ENCODE results near the gene XRCC1. TPM values are rescaled to one million over a fixed set of nuclear protein-coding genes. Genes with fewer than 3 reads are reported as not detected.

The XRCC1 gene
- total RNA-seq, 1 experiment from 2014 or later: 40.7 TPM

GRCh38 chr19:43504426-43505185, 70.7 kb downstream of the XRCC1 start, which contains the start of gene PHLDB3:
Gene PHLDB3 (minus strand): TSS chr19:43504746. CDS start chr19:43504118, 628 bp downstream.
- intact Hi-C loops (cut with micrococcal nuclease; ENCODE audit: unreplicated experiment): loop anchor here (1.0 to 5.0 kb wide), 5 partner anchors 15 to 57 kb away; partner anchors contain the start of gene ZNF575
- H3K4me3 Mint-ChIP-seq (ENCODE audit: unreplicated experiment): peak within 1 kb of the TSS; percentile 90

GRCh38 chr19:43503501-43504425, 71.6 kb downstream of the XRCC1 start:
- peak overlapping the region; percentile 92 for H3K27ac Mint-ChIP-seq (ENCODE audit: unreplicated experiment)
- H3K4me1 ChIP-seq: peaks cover 25% of the 10 kb centered on the region
- no peaks in the 10 kb centered on the region for H3K27me3 Mint-ChIP-seq (ENCODE audit: insufficient read depth, unreplicated experiment)
- H3K9me3 Mint-ChIP-seq (ENCODE audit: unreplicated experiment): no peaks in the 10 kb centered on the region
- H3K4me3 Mint-ChIP-seq (ENCODE audit: unreplicated experiment): peak overlapping the region; percentile 90
- BruUV-seq (replicated peaks): no TSS peak
- DNase-seq: peak; percentile 98 to 99
- no peaks in the 10 kb centered on the region for H3K36me3 ChIP-seq (ENCODE audit: control insufficient read depth, insufficient read depth, low read length)
- intact Hi-C loops (cut with micrococcal nuclease; ENCODE audit: unreplicated experiment): loop anchor here (1.0 to 5.0 kb wide), 5 partner anchors 16 to 56 kb away; partner anchors contain the start of gene ZNF575
- H3K36me3 Mint-ChIP-seq (ENCODE audit: insufficient read depth, unreplicated experiment): peaks cover 55% of the 10 kb centered on the region
- POLR2A ChIA-PET: interaction anchor here (0.6 to 2.0 kb wide), 6 partner anchors 16 to 62 kb away, joined by 3 to 17 read pairs (median 6); partner anchors contain the start of gene ZNF575
- H3K9me3 ChIP-seq: no peaks in the 10 kb centered on the region
- TF ChIP-seq CTCF (IDR thresholded peaks at IDR 0.05; ENCODE audit: insufficient read depth in 1 of 2, low read depth in 1 of 2, low read length in 1 of 2, severe bottlenecking in 1 of 2, unreplicated experiment in 1 of 2): peak; percentile 49 to 64
- peaks cover 33% of the 10 kb centered on the region for H3K4me1 Mint-ChIP-seq (ENCODE audit: low read depth, unreplicated experiment)
- H3K4me3 ChIP-seq (ENCODE audit: low read depth, low read length): peak overlapping the region; percentile 91
- CTCF ChIA-PET: interaction anchor here (0.6 to 2.4 kb wide), 10 partner anchors 9 to 92 kb away, joined by 3 to 29 read pairs (median 7); partner anchors contain the start of genes IRGQ, ZNF575 and ZNF576
- H3K27me3 ChIP-seq (replicated peaks; ENCODE audit: control insufficient read depth, insufficient read depth, low read length): no peaks in the 10 kb centered on the region

More at GRCh38 chr19:43504426-43505185, 70.7 kb downstream of the XRCC1 start, which contains the start of gene PHLDB3:
- no peaks in the 10 kb centered on the region for H3K36me3 ChIP-seq (ENCODE audit: control insufficient read depth, insufficient read depth, low read length)
- no peaks in the 10 kb centered on the region for H3K27me3 Mint-ChIP-seq (ENCODE audit: insufficient read depth, unreplicated experiment)
- peak within 1 kb of the TSS; percentile 91 for H3K4me3 ChIP-seq (ENCODE audit: low read depth, low read length)
- no peaks in the 10 kb centered on the region for H3K9me3 ChIP-seq
- H3K4me1 ChIP-seq: peaks cover 17% of the 10 kb centered on the region; the same call in 1 of the 2 replicates
- H3K36me3 Mint-ChIP-seq (ENCODE audit: insufficient read depth, unreplicated experiment): peaks cover 47% of the 10 kb centered on the region
- TSS peak; percentile 61 for BruUV-seq (replicated peaks)
- H3K27ac Mint-ChIP-seq (ENCODE audit: unreplicated experiment): peak within 1 kb of the TSS; percentile 92
- DNase-seq: peak; percentile 77 to 78
- H3K4me1 Mint-ChIP-seq (ENCODE audit: low read depth, unreplicated experiment): peaks cover 25% of the 10 kb centered on the region
- H3K27me3 ChIP-seq (replicated peaks; ENCODE audit: control insufficient read depth, insufficient read depth, low read length): no peaks in the 10 kb centered on the region
- TF ChIP-seq CTCF (IDR thresholded peaks at IDR 0.05; ENCODE audit: insufficient read depth in 1 of 2, low read depth in 1 of 2, low read length in 1 of 2, severe bottlenecking in 1 of 2, unreplicated experiment in 1 of 2): no peak
- POLR2A ChIA-PET: interaction anchor here (0.8 to 2.0 kb wide), 5 partner anchors 15 to 73 kb away, joined by 3 to 17 read pairs (median 8); partner anchors contain the start of gene ZNF575
- H3K9me3 Mint-ChIP-seq (ENCODE audit: unreplicated experiment): no peaks in the 10 kb centered on the region
- CTCF ChIA-PET: interaction anchor here (1.0 to 2.4 kb wide), 8 partner anchors 15 to 92 kb away, joined by 3 to 29 read pairs (median 8); partner anchors contain the start of genes IRGQ, ZNF575 and ZNF576
